Neutrophil (primary cell): ENCODE measurements around the gene UBE2G2.

ENCODE experiments used
- H3K27ac ChIP-seq: fragments of 200-600 bp; sonication (generic); 2 replicates; pipeline ENCODE4 v1.5.1; 2016; ENCODE audit warnings: mild to moderate bottlenecking, moderate library complexity
- H3K27me3 ChIP-seq: fragments of 200-600 bp; sonication (generic); 2 replicates; pipeline ENCODE4 v1.6.0; 2016; ENCODE audit warnings: mild to moderate bottlenecking
- H3K36me3 ChIP-seq: fragments of 200-600 bp; sonication (generic); 2 replicates; pipeline ENCODE4 v1.5.1; 2017
- H3K4me1 ChIP-seq, 2 experiments: fragments of 200-600 bp in 1 of 2; sonication (generic) in 1 of 2; 1 replicate in 1 of 2; 2 replicates in 1 of 2; pipeline versions ENCODE4 v1.5.1 to v1.6.1; 2013 to 2016; ENCODE audit warnings: low read depth in 1 of 2, low read length in 1 of 2, mild to moderate bottlenecking in 1 of 2, moderate library complexity in 1 of 2; ENCODE audit not compliant: control insufficient read depth in 1 of 2, insufficient read depth in 1 of 2
- H3K4me3 ChIP-seq, 2 experiments: fragments of 200-600 bp in 1 of 2; sonication (generic) in 1 of 2; 1 replicate in 1 of 2; 2 replicates in 1 of 2; pipeline ENCODE4 v1.5.1; 2013 to 2016; ENCODE audit warnings: low read depth in 1 of 2, low read length in 1 of 2, mild to moderate bottlenecking in 1 of 2, moderate library complexity in 1 of 2
- H3K9me3 ChIP-seq: fragments of 200-600 bp; sonication (generic); 2 replicates; pipeline ENCODE4 v1.5.1; 2016
- TF ChIP-seq, protein P1 (sequence below): fragments of 200-600 bp; sonication (generic); IDR thresholded peaks from 2 replicates; pipeline ENCODE4 v1.5.1; 2016; ENCODE audit warnings: antibody characterized with exemption

UBE2G2 gene

DNA sequence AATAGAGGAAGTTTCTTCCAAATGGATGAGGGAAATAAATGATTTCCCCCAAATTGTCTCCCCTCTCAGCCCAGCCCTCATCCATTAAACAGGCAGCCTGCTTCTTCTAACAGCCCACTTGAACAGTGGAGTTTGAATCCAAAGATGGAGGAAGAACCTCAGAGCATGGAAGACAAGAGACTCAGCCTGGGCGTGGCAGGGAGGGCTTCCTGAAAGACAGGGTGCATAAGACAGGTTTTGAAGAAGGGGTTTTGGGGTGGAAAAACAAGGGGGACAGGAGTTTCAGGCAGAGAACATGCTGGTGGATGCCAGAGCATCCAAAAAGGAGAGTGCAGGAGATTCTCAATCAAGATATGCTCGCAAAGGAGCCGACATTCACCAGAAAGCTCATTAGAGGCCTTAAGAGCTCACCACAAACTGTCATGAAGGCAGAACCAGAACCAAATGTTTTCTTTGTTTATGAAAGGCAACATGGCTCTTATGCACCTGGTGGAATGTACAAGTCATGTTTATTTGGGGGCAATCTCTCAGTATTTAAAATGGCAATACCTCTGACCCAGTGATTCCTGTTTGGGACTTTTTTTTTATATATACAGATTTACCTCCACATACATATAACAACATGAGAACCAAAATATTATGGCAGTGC lies 63.8 kb downstream of the UBE2G2 start:
- Histone ChIP-seq H3K9me3 (no peaks in the 10 kb centered on the region), H3K36me3 (no peaks in the 10 kb centered on the region), H3K4me3 (no peak overlapping the region), H3K4me1 (no peaks in the 10 kb centered on the region), H3K27ac (no peak overlapping the region), H3K27me3 (no peaks in the 10 kb centered on the region)
- TF ChIP-seq, protein P1, sequence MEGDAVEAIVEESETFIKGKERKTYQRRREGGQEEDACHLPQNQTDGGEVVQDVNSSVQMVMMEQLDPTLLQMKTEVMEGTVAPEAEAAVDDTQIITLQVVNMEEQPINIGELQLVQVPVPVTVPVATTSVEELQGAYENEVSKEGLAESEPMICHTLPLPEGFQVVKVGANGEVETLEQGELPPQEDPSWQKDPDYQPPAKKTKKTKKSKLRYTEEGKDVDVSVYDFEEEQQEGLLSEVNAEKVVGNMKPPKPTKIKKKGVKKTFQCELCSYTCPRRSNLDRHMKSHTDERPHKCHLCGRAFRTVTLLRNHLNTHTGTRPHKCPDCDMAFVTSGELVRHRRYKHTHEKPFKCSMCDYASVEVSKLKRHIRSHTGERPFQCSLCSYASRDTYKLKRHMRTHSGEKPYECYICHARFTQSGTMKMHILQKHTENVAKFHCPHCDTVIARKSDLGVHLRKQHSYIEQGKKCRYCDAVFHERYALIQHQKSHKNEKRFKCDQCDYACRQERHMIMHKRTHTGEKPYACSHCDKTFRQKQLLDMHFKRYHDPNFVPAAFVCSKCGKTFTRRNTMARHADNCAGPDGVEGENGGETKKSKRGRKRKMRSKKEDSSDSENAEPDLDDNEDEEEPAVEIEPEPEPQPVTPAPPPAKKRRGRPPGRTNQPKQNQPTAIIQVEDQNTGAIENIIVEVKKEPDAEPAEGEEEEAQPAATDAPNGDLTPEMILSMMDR: no peak

- no peaks in the 10 kb centered on the region for H3K9me3 ChIP-seq
Measured at GRCh38 chr21:44736291-44737004, 65.2 kb downstream of the UBE2G2 start.

DNA sequence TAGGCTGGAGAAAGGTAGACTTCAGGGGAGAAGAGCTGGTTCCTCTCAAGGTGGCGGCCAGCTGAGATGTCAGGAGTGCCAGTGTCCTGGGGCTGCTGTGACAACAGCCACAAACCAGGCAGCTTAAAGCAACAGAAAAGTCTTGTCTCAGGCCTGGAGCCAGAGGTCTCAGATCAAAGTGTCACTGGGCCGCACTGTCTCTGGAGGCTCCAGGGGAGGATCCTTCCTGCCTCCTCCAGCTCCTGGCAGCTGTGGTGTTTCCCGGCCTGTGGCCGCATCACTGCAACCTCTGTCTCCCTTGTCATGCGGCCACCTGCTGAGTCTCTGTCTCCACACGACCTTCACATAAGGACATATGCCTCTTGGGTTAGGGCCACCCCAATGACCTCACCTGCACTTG lies 65.8 kb downstream of the UBE2G2 start:
- Histone ChIP-seq H3K36me3 (no peaks in the 10 kb centered on the region), H3K4me1 (no peaks in the 10 kb centered on the region), H3K9me3 (no peaks in the 10 kb centered on the region), H3K27ac (no peak overlapping the region), H3K27me3 (no peaks in the 10 kb centered on the region), H3K4me3 (no peak overlapping the region)
- TF ChIP-seq, protein P1: no peak

More at GRCh38 chr21:44736291-44737004, 65.2 kb downstream of the UBE2G2 start:
- H3K4me1 ChIP-seq: no peaks in the 10 kb centered on the region
- H3K27me3 ChIP-seq: no peaks in the 10 kb centered on the region
- TF ChIP-seq, protein P1: no peak
- H3K4me3 ChIP-seq: no peak overlapping the region
- H3K27ac ChIP-seq: no peak overlapping the region
- H3K36me3 ChIP-seq: no peaks in the 10 kb centered on the region

DNA sequence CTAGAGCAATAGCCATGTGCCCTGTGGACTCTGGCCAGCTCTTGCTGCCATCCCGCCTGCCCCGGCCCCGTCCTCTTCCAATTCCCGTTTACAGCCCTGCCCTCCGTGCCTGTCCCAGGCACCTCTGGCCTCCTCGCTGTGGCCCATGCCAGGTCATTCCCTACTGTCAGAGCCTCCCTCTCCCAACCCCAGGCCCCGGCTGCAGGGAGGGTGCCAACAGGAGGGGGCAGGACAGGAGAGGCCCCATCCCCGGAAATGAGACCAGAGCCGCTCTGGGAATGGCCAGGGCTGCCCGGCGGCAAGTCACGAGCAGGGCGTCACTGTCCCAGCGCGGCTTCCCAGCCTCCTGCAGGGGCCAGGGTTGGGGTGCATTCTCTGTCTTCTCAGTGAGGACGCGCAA lies 66.8 kb downstream of the UBE2G2 start:
- Histone ChIP-seq H3K27ac (no peak overlapping the region), H3K4me1 (no peaks in the 10 kb centered on the region), H3K4me3 (no peak overlapping the region), H3K27me3 (no peaks in the 10 kb centered on the region), H3K9me3 (no peaks in the 10 kb centered on the region), H3K36me3 (no peaks in the 10 kb centered on the region)
- TF ChIP-seq, protein P1: no peak

DNA sequence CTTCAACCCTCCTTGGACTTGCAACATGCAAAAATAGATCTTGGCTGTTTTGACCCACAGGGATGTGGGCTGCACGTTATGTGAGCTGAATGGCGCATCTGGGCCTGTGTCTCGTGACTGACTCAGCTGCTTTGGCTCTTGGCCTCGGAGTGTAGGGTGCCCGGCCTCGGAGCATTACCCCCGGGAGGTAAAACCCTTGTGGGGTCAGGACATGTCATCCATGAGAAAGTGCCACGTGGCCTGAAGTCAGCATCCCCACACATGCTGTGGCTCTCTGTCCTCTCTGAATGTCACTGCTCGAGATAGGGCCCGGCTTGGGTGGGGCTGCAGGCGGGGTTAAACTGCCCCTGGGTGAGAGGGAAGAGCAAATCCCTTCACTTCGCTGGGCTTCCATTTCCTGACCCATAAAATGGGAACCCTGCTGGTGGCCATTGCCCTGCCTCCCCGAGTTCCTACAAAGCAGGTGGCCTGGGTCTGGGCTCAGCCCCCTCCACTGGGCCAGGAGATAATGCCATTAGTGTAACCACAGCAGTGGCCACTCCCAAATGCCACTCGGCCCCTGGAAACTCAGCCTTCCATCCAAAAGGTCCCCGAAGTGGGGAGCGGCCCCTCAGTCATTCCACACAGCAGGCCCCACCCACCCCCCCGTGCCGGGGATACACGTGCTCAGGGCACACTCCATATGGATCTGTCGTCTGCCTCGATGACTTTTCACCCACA lies 67.4 kb downstream of the UBE2G2 start:
- Histone ChIP-seq H3K4me3 (no peak overlapping the region), H3K9me3 (no peaks in the 10 kb centered on the region), H3K4me1 (no peaks in the 10 kb centered on the region), H3K27me3 (no peaks in the 10 kb centered on the region), H3K36me3 (no peaks in the 10 kb centered on the region), H3K27ac (no peak overlapping the region)
- TF ChIP-seq, protein P1: no peak
